Gastrocnemius medialis (tissue), 4 donors: ENCODE results near the gene LRP4. TPM values are rescaled to one million over a fixed set of nuclear protein-coding genes. Genes with fewer than 3 reads are reported as not detected.

Experiments used
- ATAC-seq, 2 donors: fragments of 150-250 bp; one replicate each; pipeline ENCODE4 v1.9.1; 2016
- DNase-seq, 2 donors: peaks; one replicate each; pipeline ENCODE4 v3.0.0-alpha.2; 2019
- H3K27ac ChIP-seq, 4 donors: fragments of 200-600 bp; sonication (generic); 1 replicate in 1 of 4; 2 replicates in 3 of 4; pipeline ENCODE4 v1.5.1; 2016 to 2018; ENCODE audit warnings: mild to moderate bottlenecking in 2 of 4, moderate library complexity in 1 of 4
- H3K27me3 ChIP-seq, 3 donors: fragments of 200-600 bp; sonication (generic) in 2 of 3; 1 replicate in 1 of 3; 2 replicates in 2 of 3; pipeline versions ENCODE4 v1.5.1 to v1.6.0; 2016 to 2019; ENCODE audit warnings: mild to moderate bottlenecking in 1 of 3, moderate library complexity in 1 of 3
- H3K36me3 ChIP-seq, 2 donors: fragments of 200-600 bp; sonication (generic) in 1 of 2; one replicate each; pipeline ENCODE4 v1.5.1; 2017 to 2018
- H3K4me1 ChIP-seq, 2 donors: fragments of 200-600 bp; sonication (generic) in 1 of 2; one replicate each; pipeline ENCODE4 v1.5.1; 2016 to 2017; ENCODE audit warnings: mild to moderate bottlenecking in 2 of 2
- H3K4me3 ChIP-seq, 4 donors: fragments of 200-600 bp; sonication (generic) in 3 of 4; 1 replicate in 1 of 4; 2 replicates in 3 of 4; pipeline ENCODE4 v1.5.1; 2016 to 2019; ENCODE audit warnings: mild to moderate bottlenecking in 2 of 4
- H3K9me3 ChIP-seq, 3 donors: fragments of 200-600 bp; sonication (generic) in 2 of 3; 1 replicate in 1 of 3; 2 replicates in 2 of 3; pipeline ENCODE4 v1.5.1; 2016 to 2019
- CTCF ChIP-seq, 5 experiments: fragments of 450-650 bp in 3 of 5; fragments of 200-600 bp in 2 of 5; sonication (generic) in 2 of 5; IDR thresholded peaks in 4 of 5; conservative IDR thresholded peaks in 1 of 5; 1 replicate in 4 of 5; 2 replicates in 1 of 5; pipeline ENCODE4 v1.5.1; 2016 to 2019; ENCODE audit warnings: antibody characterized with exemption in 5 of 5, mild to moderate bottlenecking in 3 of 5, moderate library complexity in 3 of 5
- POLR2A ChIP-seq, 2 donors: fragments of 450-650 bp; IDR thresholded peaks; one replicate each; pipeline ENCODE4 v1.6.1; 2017; ENCODE audit warnings: antibody characterized with exemption in 2 of 2, mild to moderate bottlenecking in 2 of 2, moderate library complexity in 2 of 2
- in situ Hi-C, 4 donors: fragments of 200-750 bp; cut with MboI; loops; one replicate each; pipeline versions ENCODE4 v1.15.0 to v1.8.0; 2017; ENCODE audit warnings: low sequenced_read_pairs in 4 of 4
- intact Hi-C: fragments of 100-400 bp; cut with DNase I; formaldehyde crosslinking; loops from one replicate; pipeline ENCODE4 v1.15.1; 2023; ENCODE audit warnings: low total_unique reads
- total RNA-seq, 4 donors: library from RNA; depleted of rRNA; stranded (reverse); fragments of >200 nt; gene quantifications; one replicate each; pipeline versions ENCODE4 v1.1.0 to v1.2.3, GENCODE V29; 2016

Gene LRP4
- total RNA-seq, 4 donors from 2014 or later: 3.9 to 19.0 (median 6.2) TPM

DNA sequence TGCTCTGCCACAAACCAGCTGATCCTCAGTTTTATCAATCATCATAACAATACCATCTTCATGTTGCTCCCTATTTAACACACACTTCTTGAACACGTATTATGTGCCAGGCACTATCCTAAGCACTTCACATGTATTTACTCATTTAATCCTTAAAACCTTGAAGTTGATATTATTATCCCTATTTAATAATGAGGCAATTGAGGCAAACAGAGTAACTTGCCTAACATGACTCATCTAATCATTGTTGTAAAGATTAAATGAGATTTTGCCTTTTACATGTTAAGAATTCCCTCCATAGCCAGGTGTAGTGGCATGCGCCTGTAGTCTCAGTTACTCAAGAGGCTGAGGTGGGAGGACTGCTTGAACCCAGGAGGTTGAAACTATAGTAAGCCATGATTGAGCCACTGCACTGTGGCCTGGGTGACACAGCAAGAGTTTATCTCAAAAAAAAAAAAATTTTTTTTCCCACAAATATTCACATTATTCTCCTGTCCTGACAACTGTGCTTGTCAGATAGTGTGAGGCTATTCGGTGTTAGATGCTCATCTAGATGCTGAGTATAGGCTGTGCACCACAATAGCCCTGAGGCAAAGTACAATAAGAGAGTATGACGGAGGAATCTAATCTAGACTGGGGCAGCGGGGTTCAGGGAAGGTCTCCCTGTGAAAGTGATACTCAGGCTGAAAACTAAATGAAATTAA, 85.7 kb downstream of the LRP4 start:
- Histone ChIP-seq H3K9me3 (no peaks in the 10 kb centered on the region), H3K4me3 (no peak overlapping the region), H3K4me1 (peaks cover 16 to 25% of the 10 kb centered on the region in 2 donors), H3K27me3 (no peaks in the 10 kb centered on the region), H3K36me3 (no peaks in the 10 kb centered on the region), H3K27ac (no peak overlapping the region)
- intact Hi-C loops (no loop called here), in situ Hi-C loops (no loop called here)
- ATAC-seq (no peak), DNase-seq (no peak)
- TF ChIP-seq POLR2A (IDR thresholded peaks at IDR 0.05): no peak
- TF ChIP-seq CTCF (IDR thresholded peaks at IDR 0.05 in 4 of 5, conservative IDR thresholded peaks at IDR 0.05 in 1 of 5): no peak

GRCh38 chr11:46827995-46828394, 90.4 kb downstream of the LRP4 start:
- Histone ChIP-seq H3K4me1 (peaks cover 44 to 54% of the 10 kb centered on the region in 2 donors), H3K4me3 (no peak overlapping the region), H3K36me3 (no peaks in the 10 kb centered on the region), H3K9me3 (no peaks in the 10 kb centered on the region), H3K27ac (peak overlapping the region; percentile 86 to 95 (median 90)), H3K27me3 (no peaks in the 10 kb centered on the region)
- ATAC-seq (no peak), DNase-seq (no peak)
- TF ChIP-seq CTCF (IDR thresholded peaks at IDR 0.05 in 4 of 5, conservative IDR thresholded peaks at IDR 0.05 in 1 of 5): no peak
- no peak for TF ChIP-seq POLR2A (IDR thresholded peaks at IDR 0.05)
- intact Hi-C loops: no loop called here
- in situ Hi-C loops: no loop called here

DNA sequence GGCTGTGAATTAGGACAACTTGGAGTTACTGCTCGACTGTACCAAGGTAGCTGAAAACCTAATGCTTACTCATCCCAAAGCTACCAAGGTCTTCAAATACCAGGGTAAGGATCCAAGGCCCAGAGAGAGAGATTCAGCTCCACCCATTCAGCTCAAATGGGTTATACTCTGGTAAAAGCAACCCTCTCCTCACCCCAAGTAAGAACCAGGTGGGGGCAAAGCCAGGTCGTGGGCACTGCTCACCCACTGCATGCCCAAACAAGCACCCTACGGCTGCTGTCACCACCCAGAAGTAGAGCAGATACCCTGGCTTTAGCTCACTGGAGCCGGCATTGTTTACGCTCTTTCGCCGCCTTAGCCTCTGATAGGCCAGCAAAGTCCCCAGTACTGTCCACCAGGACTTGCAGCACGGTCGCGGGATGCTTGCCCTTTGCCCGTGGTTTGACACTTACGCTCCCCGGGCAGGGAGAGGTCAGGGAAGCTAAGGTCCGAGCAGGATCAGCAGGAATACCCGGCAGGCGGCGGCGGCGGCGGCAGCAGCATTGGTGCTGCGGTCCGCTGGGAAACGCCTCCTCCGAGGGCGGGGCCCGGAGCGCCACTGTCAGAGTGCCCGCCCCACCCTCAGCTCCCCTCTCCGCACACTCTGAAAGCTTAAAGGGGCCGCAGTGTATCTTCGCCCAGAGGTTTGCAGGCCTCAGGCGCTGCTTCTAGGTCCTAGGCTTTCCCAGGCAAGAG, 91.9 kb downstream of the LRP4 start:
- TF ChIP-seq POLR2A (IDR thresholded peaks at IDR 0.05) (peak; percentile 41 to 71), CTCF (IDR thresholded peaks at IDR 0.05 in 4 of 5, conservative IDR thresholded peaks at IDR 0.05 in 1 of 5) (peak in 2 of 5 experiments; percentile 39)
- Histone ChIP-seq H3K27me3 (no peaks in the 10 kb centered on the region), H3K4me3 (peak overlapping the region; percentile 65 to 86 (median 76)), H3K9me3 (no peaks in the 10 kb centered on the region), H3K36me3 (no peaks in the 10 kb centered on the region), H3K4me1 (peaks cover 44 to 53% of the 10 kb centered on the region in 2 donors), H3K27ac (peak overlapping the region; percentile 86 to 95 (median 90))
- intact Hi-C loops: loop anchor here (1.0 kb wide), 1 partner anchor 20 kb away; the partner anchor contains the start of gene CKAP5
- DNase-seq (peak; percentile 77 to 85), ATAC-seq (peak; percentile 92)
- in situ Hi-C loops: no loop called here

- intact Hi-C loops: no loop called here
- TF ChIP-seq POLR2A (IDR thresholded peaks at IDR 0.05) (no peak), CTCF (IDR thresholded peaks at IDR 0.05 in 4 of 5, conservative IDR thresholded peaks at IDR 0.05 in 1 of 5) (no peak)
- no peak overlapping the region for H3K27ac ChIP-seq
- in situ Hi-C loops: no loop called here
- H3K4me3 ChIP-seq: no peak overlapping the region
- peak in 1 of 2 donors; percentile 49 for ATAC-seq
- DNase-seq: no peak
- peaks cover 0 to 27% of the 10 kb centered on the region in 2 donors for H3K36me3 ChIP-seq
- H3K4me1 ChIP-seq: no peaks in the 10 kb centered on the region
- H3K9me3 ChIP-seq: no peaks in the 10 kb centered on the region
- no peaks in the 10 kb centered on the region for H3K27me3 ChIP-seq
Measured at GRCh38 chr11:46808799-46809431, 109.4 kb downstream of the LRP4 start.

Other genes with a start within 250 kb of the LRP4 start
- 10 to 100 TPM; 11.1 to 34.8 (median 24.6) TPM for gene ARHGAP1, start 217.9 kb downstream of the LRP4 start, total RNA-seq
- 10 to 100 TPM; 17.7 to 25.2 (median 19.3) TPM for gene ZNF408, start 217.5 kb downstream of the LRP4 start, total RNA-seq
- gene F2, start 199.3 kb downstream of the LRP4 start, total RNA-seq: 1 to 10 TPM in 2 of 4 donors, not detected in 2; 1.4 to 3.0 TPM
- 10 to 100 TPM; 43.6 to 89.6 (median 65.0) TPM for gene CKAP5, start 72.3 kb downstream of the LRP4 start, total RNA-seq
- gene CSTPP1, start 18.2 kb upstream of the LRP4 start, total RNA-seq: 1 to 10 TPM; 4.3 to 8.1 (median 6.4) TPM